ENCODE data around the gene GREB1. TPM values are rescaled to one million over a fixed set of nuclear protein-coding genes. Genes with fewer than 3 reads are reported as not detected.
A peak's percentile ranks its signal among the peaks of the same experiment; 100 is the strongest.

The GREB1 gene
- total and polyA plus RNA-seq, 2 of the 13 experiments (the other 11 are each of a cell fraction or from before 2014, with no cell fraction given) = 31.3 to 61.2 TPM

GRCh38 chr2:11543337-11544216 is 9.7 kb downstream of the GREB1 start (continued):
- TF ChIP-seq PRDM10 (CRISPR knock-in tag; IDR thresholded peaks at IDR 0.05; ENCODE audit: low read depth) = no peak
- TF ChIP-seq PAX8 (CRISPR knock-in tag; IDR thresholded peaks at IDR 0.05; ENCODE audit: borderline replicate concordance) = no peak
- TF ChIP-seq SNAI1 (CRISPR knock-in tag; IDR thresholded peaks at IDR 0.05; ENCODE audit: borderline replicate concordance) = no peak
- no peak for TF ChIP-seq ZNF207 (IDR thresholded peaks at IDR 0.05; ENCODE audit: borderline replicate concordance)
- TF ChIP-seq CAMTA2 (CRISPR knock-in tag; IDR thresholded peaks at IDR 0.05; ENCODE audit: borderline replicate concordance) = peak; percentile 34; the same call in 1 of the 2 replicates
- peak; percentile 47; the same call in 1 of the 2 replicates for TF ChIP-seq ZFP91 (CRISPR knock-in tag; IDR thresholded peaks at IDR 0.05; ENCODE audit: borderline replicate concordance)
- TF ChIP-seq ZNF740 (CRISPR knock-in tag; IDR thresholded peaks at IDR 0.05) = no peak
- TF ChIP-seq HOXA5 (CRISPR knock-in tag; IDR thresholded peaks at IDR 0.05) = no peak
- TF ChIP-seq ZNF574 (CRISPR knock-in tag; IDR thresholded peaks at IDR 0.05) = no peak
- TF ChIP-seq CHD4 (IDR thresholded peaks at IDR 0.05; ENCODE audit: borderline replicate concordance, low read length) = peak; percentile 94
- 0 out of 2 replicates have a peak, but pooled peaks have one; percentile 22 for TF ChIP-seq DMAP1 (CRISPR knock-in tag; IDR thresholded peaks at IDR 0.05)
- no peak for TF ChIP-seq ZNF816 (CRISPR knock-in tag; IDR thresholded peaks at IDR 0.05; ENCODE audit: borderline replicate concordance)
- no peak for TF ChIP-seq HINFP (CRISPR knock-in tag; IDR thresholded peaks at IDR 0.05; ENCODE audit: low read depth)
- no peak for TF ChIP-seq ZNF512 (CRISPR knock-in tag; IDR thresholded peaks at IDR 0.05)
- TF ChIP-seq RXRB (CRISPR knock-in tag; IDR thresholded peaks at IDR 0.05; ENCODE audit: borderline replicate concordance) = no peak
- TF ChIP-seq KLF16 (CRISPR knock-in tag; IDR thresholded peaks at IDR 0.05) = no peak

Measured in HepG2 (cell line).